Measurements from ENCODE around the gene VDAC1.

GRCh38 chr5:134051305-134051704, 46.5 kb upstream of the VDAC1 start:
- TF ChIP-seq POLR2A (IDR thresholded peaks at IDR 0.05) (no peak), CTCF (IDR thresholded peaks at IDR 0.05) (no peak)

All from esophagus squamous epithelium (tissue), 4 donors.